A673 (cell line): ENCODE results near the gene RELN. TPM values are rescaled to one million over a fixed set of nuclear protein-coding genes. Genes with fewer than 3 reads are reported as not detected.
"Not testable (repeated sequence)": the region's sequence is repeated elsewhere in the genome, so short reads cannot be mapped to it uniquely, and the experiment has no call there.

ENCODE experiments used
- BruUV-seq: library from RNA; stranded (reverse); fragments of 400-500 nt; replicated peaks from 2 replicates; lab custom pipeline; 2021; lab: Mats Ljungman, UMichigan
- CTCF ChIA-PET: fragments of 300-600 bp; sonication (Branson Sonifier 250); formaldehyde crosslinking; loops from one replicate; lab custom pipeline; 2022; ENCODE audit warnings: antibody characterized with exemption; lab: Charles Lee
- POLR2A ChIA-PET: fragments of 300-600 bp; sonication (Branson Sonifier 250); formaldehyde crosslinking; loops from one replicate; lab custom pipeline; 2022; ENCODE audit warnings: antibody characterized with exemption; ENCODE audit not compliant: low non-redundant PET; lab: Charles Lee
- DNase-seq: peaks from one replicate; pipeline ENCODE4 v3.0.0-alpha.2; 2015; ENCODE audit warnings: low spot score
- H3K27ac ChIP-seq: fragments of 200-600 bp; sonication (generic); 2 replicates; pipeline ENCODE4 v1.5.1; 2016; ENCODE audit warnings: mixed run types, low read depth, mild to moderate bottlenecking, mixed read lengths, antibody characterized with exemption, low read length; ENCODE audit not compliant: poor library complexity, severe bottlenecking
- H3K27me3 ChIP-seq: fragments of 200-600 bp; sonication (generic); replicated peaks from 2 replicates; pipeline ENCODE4 v1.6.1; 2017; ENCODE audit warnings: mixed run types, low read depth, mild to moderate bottlenecking, mixed read lengths, antibody characterized with exemption, low read length; ENCODE audit not compliant: insufficient read depth, poor library complexity
- H3K36me3 ChIP-seq: fragments of 200-600 bp; sonication (generic); 2 replicates; pipeline ENCODE4 v1.6.1; 2016; ENCODE audit warnings: mixed run types, mild to moderate bottlenecking, mixed read lengths, antibody characterized with exemption, low read length; ENCODE audit not compliant: insufficient read depth, poor library complexity, severe bottlenecking
- H3K4me1 ChIP-seq: fragments of 200-600 bp; sonication (generic); 2 replicates; pipeline ENCODE4 v1.6.1; 2017; ENCODE audit warnings: mixed run types, mild to moderate bottlenecking, mixed read lengths, antibody characterized with exemption, low read length; ENCODE audit not compliant: insufficient read depth, poor library complexity, severe bottlenecking
- H3K4me3 ChIP-seq: fragments of 200-600 bp; sonication (generic); 2 replicates; pipeline ENCODE4 v1.5.1; 2016; ENCODE audit warnings: low read depth, mixed run types, mild to moderate bottlenecking, mixed read lengths, low read length; ENCODE audit not compliant: poor library complexity, severe bottlenecking
- H3K9me3 ChIP-seq: fragments of 200-600 bp; sonication (generic); 2 replicates; pipeline ENCODE4 v1.6.1; 2016; ENCODE audit warnings: mixed run types, low read depth, mild to moderate bottlenecking, mixed read lengths, antibody characterized with exemption, low read length; ENCODE audit not compliant: poor library complexity, severe bottlenecking
- EZH2 ChIP-seq: fragments of 200-600 bp; sonication (generic); IDR thresholded peaks from 2 replicates; pipeline ENCODE4 v1.6.1; 2017; ENCODE audit warnings: borderline replicate concordance, low read depth, mild to moderate bottlenecking, mixed read lengths, antibody characterized with exemption, low read length; ENCODE audit not compliant: poor library complexity, severe bottlenecking
- intact Hi-C: fragments of 100-400 bp; cut with micrococcal nuclease; formaldehyde crosslinking; loops from one replicate; pipeline ENCODE4 v1.10.0; 2022; ENCODE audit not compliant: unreplicated experiment
- total RNA-seq: library from RNA; stranded (reverse); gene quantifications from 2 replicates; pipeline ENCODE4 v1.2.3, GENCODE V29; 2021
- TF ChIP-seq, protein P1 (sequence below): fragments of 300-800, 200-600 bp; sonication (generic); conservative IDR thresholded peaks from 2 replicates; pipeline ENCODE4 v1.5.1; 2017; ENCODE audit warnings: low read depth, mild to moderate bottlenecking, antibody characterized with exemption, low read length, moderate library complexity, mixed read lengths

Gene RELN
- total RNA-seq, 1 experiment from 2014 or later = not detected

DNA sequence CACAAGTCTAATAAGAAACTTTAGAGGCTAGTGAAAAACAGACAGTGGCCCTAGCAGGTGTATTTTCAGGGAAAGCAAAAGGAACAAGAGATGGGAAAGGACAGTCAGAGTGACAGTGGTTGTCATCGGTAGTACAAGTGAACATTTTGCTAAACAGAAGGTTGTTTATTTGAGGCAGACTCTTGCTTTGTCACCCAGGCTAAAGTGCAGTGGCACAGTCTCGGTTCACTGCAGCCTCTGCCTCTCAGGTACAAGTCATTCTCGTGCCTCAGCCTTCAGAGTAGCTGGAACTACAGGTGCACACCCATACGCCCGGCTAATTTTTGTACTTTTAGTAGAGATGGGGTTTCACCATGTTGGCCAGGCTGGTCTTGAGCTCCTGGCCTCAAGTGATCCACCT, 195.8 kb downstream of the RELN start:
- TF ChIP-seq, protein P1, sequence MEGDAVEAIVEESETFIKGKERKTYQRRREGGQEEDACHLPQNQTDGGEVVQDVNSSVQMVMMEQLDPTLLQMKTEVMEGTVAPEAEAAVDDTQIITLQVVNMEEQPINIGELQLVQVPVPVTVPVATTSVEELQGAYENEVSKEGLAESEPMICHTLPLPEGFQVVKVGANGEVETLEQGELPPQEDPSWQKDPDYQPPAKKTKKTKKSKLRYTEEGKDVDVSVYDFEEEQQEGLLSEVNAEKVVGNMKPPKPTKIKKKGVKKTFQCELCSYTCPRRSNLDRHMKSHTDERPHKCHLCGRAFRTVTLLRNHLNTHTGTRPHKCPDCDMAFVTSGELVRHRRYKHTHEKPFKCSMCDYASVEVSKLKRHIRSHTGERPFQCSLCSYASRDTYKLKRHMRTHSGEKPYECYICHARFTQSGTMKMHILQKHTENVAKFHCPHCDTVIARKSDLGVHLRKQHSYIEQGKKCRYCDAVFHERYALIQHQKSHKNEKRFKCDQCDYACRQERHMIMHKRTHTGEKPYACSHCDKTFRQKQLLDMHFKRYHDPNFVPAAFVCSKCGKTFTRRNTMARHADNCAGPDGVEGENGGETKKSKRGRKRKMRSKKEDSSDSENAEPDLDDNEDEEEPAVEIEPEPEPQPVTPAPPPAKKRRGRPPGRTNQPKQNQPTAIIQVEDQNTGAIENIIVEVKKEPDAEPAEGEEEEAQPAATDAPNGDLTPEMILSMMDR = no peak
- no peak for TF ChIP-seq EZH2
- intact Hi-C loops = no loop called here
- BruUV-seq = no TSS peak
- Histone ChIP-seq H3K4me1 (no peaks in the 10 kb centered on the region), H3K27me3 (peaks cover 17% of the 10 kb centered on the region), H3K4me3 (no peak overlapping the region), H3K27ac (no peak overlapping the region), H3K36me3 (no peaks in the 10 kb centered on the region), H3K9me3 (no peaks in the 10 kb centered on the region)
- no peak for DNase-seq
- CTCF ChIA-PET = no interaction called here
- POLR2A ChIA-PET = no interaction called here

DNA sequence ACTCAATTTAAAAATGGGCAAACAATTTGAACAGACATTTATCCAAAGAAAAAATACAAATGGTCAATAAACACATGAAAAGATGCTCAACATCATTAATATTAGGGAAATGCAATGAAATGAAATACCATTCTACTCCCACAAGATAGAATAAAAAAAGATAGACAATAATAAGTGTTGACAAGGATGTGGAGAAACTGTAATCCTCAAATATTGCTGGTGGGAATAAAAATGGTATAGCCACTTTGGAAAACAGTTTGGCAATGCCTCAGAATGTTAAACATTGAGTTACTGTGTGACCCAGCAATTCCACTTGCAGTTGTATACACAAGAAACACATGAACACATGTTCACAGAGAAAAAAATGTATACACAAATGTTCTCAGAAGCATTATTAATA, 197.6 kb downstream of the RELN start:
- no peaks in the 10 kb centered on the region for H3K4me1 ChIP-seq
- no TSS peak for BruUV-seq
- intact Hi-C loops = no loop called here
- TF ChIP-seq, protein P1 = no peak
- TF ChIP-seq EZH2 = no peak
- H3K4me3 ChIP-seq = no peak overlapping the region
- H3K27ac ChIP-seq = no peak overlapping the region
- DNase-seq = no peak
- peaks cover 17% of the 10 kb centered on the region for H3K27me3 ChIP-seq
- POLR2A ChIA-PET = no interaction called here
- no peaks in the 10 kb centered on the region for H3K36me3 ChIP-seq
- CTCF ChIA-PET = no interaction called here
- no peaks in the 10 kb centered on the region for H3K9me3 ChIP-seq

DNA sequence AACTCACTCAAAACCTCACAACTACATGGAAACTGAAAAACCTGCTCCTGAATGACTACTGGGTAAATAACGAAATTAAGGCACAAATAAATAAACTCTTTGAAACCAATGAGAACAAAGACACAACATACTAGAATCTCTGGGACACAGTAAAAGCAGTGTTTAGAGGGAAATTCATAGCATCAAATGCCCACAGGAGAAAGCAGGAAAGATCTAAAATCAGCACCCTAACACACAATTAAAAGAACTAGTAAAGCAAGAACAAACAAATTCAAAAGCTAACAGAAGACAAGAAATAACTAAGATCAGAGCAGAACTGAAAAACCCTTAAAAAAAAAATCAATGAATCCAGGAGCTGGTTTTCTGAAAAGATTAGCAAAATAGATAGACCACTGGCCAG, 202.4 kb downstream of the RELN start:
- POLR2A ChIA-PET, H3K4me1 ChIP-seq, CTCF ChIA-PET, DNase-seq, H3K9me3 ChIP-seq, H3K36me3 ChIP-seq, intact Hi-C loops, H3K4me3 ChIP-seq, BruUV-seq, H3K27ac ChIP-seq: not testable (repeated sequence)
- peaks cover 31% of the 10 kb centered on the region for H3K27me3 ChIP-seq

DNA sequence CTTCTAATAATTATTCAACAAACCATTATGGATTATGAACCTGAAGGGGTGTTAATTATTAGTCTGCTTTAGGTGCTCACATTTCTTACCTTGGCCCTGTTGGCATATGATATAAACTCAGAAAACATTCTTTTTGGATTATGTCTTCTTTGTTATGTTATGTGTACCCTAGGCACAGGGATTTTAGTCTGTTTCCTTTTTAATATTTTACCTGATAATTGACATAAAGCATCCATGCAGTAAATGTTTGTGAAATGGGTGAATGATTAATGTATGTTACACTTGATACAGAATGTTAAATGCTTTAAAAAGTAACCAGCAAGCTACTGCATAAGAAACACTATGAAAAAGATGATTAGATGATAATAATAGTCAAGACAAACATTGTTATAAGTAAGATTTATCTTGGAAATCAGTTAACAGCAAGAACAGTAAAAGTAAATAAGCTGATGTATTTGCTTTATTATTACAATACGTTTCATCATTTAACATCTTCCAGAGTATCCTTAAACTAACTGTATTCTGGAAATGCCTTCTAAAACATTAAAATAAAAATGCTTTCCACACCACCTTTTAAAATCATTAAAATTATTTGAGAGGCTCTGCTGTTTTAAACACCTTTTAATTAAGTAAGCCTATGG, 204.7 kb downstream of the RELN start:
- H3K4me1 ChIP-seq = no peaks in the 10 kb centered on the region
- H3K27me3 ChIP-seq = peaks cover 28% of the 10 kb centered on the region
- TF ChIP-seq, protein P1 = no peak
- TF ChIP-seq EZH2 = no peak
- intact Hi-C loops = no loop called here
- POLR2A ChIA-PET = no interaction called here
- H3K4me3 ChIP-seq = no peak overlapping the region
- DNase-seq = no peak
- CTCF ChIA-PET = no interaction called here
- no peak overlapping the region for H3K27ac ChIP-seq
- no TSS peak for BruUV-seq
- H3K9me3 ChIP-seq = no peaks in the 10 kb centered on the region
- no peaks in the 10 kb centered on the region for H3K36me3 ChIP-seq
